H1 (cell line): ENCODE data around the gene ATP23. TPM values are rescaled to one million over a fixed set of nuclear protein-coding genes. Genes with fewer than 3 reads are reported as not detected.

Source experiments
- CTCF ChIA-PET: fragments of 300-600 bp; sonication (Branson Sonifier 250); formaldehyde crosslinking; loops from one replicate; lab custom pipeline; 2021; ENCODE audit not compliant: partially characterized antibody; lab: Charles Lee
- POLR2A ChIA-PET: fragments of 300-600 bp; sonication (Branson Sonifier 250); formaldehyde crosslinking; loops from one replicate; lab custom pipeline; 2021; ENCODE audit warnings: inconsistent platforms; ENCODE audit not compliant: partially characterized antibody; lab: Charles Lee
- DNase-seq, 2 experiments: peaks; one replicate each; pipeline versions ENCODE4 v3.0.0 to v3.0.0-alpha.2; 2010 to 2022; ENCODE audit warnings: low spot score in 2 of 2, low read depth in 1 of 2, mixed read lengths in 1 of 2
- FAIRE-seq: peaks from 2 replicates; lab custom pipeline; 2011; peaks lifted over from hg19 to GRCh38; lab: Jason Lieb, UNC
- H2AFZ ChIP-seq: 2 replicates; pipeline ENCODE4 v1.8.1; 2012; ENCODE audit warnings: low read length, inconsistent platforms
- H2AK5ac ChIP-seq: 2 replicates; pipeline ENCODE4 v1.6.1; 2013; ENCODE audit warnings: low read depth, low read length
- H2BK120ac ChIP-seq: replicated peaks from 2 replicates; pipeline ENCODE3; 2013; ENCODE audit warnings: low read depth, low read length, inconsistent platforms
- H2BK12ac ChIP-seq: 2 replicates; pipeline ENCODE4 v1.6.1; 2013; ENCODE audit warnings: low read depth, low read length
- H2BK15ac ChIP-seq: 2 replicates; pipeline ENCODE4 v1.6.1; 2013; ENCODE audit warnings: low read length
- H2BK20ac ChIP-seq: 2 replicates; pipeline ENCODE4 v1.6.1; 2013; ENCODE audit warnings: low read length
- H2BK5ac ChIP-seq: 2 replicates; pipeline ENCODE4 v1.6.1; 2013; ENCODE audit warnings: low read depth, low read length
- H3K14ac ChIP-seq: 2 replicates; pipeline ENCODE4 v1.6.1; 2013; ENCODE audit warnings: inconsistent platforms; ENCODE audit not compliant: insufficient read length
- H3K18ac ChIP-seq: 2 replicates; pipeline ENCODE4 v1.6.1; 2013; ENCODE audit warnings: low read length; ENCODE audit errors: extremely low read depth
- H3K23ac ChIP-seq: 2 replicates; pipeline ENCODE4 v1.6.1; 2013; ENCODE audit warnings: inconsistent platforms; ENCODE audit not compliant: insufficient read length
- H3K23me2 ChIP-seq: 2 replicates; pipeline ENCODE4 v1.6.1; 2013; ENCODE audit warnings: low read depth, low read length
- H3K27ac ChIP-seq: 2 replicates; pipeline ENCODE4 v1.6.1; 2011; ENCODE audit warnings: low read depth, low read length, inconsistent platforms
- H3K27me3 ChIP-seq, 4 experiments: replicated peaks in 1 of 4; 1 replicate in 1 of 4; 2 replicates in 3 of 4; pipeline versions ENCODE4 v1.6.1 to v1.8.1; 2011 to 2013; ENCODE audit warnings: low read length in 3 of 4, mild to moderate bottlenecking in 3 of 4, inconsistent platforms in 2 of 4, mixed read lengths in 2 of 4, moderate library complexity in 1 of 4; ENCODE audit not compliant: control insufficient read depth in 3 of 4, insufficient read depth in 3 of 4; ENCODE audit errors: extremely low read depth in 1 of 4
- H3K36me3 ChIP-seq, 4 experiments: 2 replicates each; pipeline versions ENCODE4 v1.6.1 to v1.8.1; 2011 to 2013; ENCODE audit warnings: mild to moderate bottlenecking in 4 of 4, low read length in 3 of 4, moderate library complexity in 2 of 4, control low read depth in 1 of 4, inconsistent platforms in 1 of 4; ENCODE audit not compliant: insufficient read depth in 4 of 4, control insufficient read depth in 2 of 4
- H3K4ac ChIP-seq: replicated peaks from 2 replicates; pipeline ENCODE3; 2013; ENCODE audit warnings: low read length, low read depth, mixed read lengths, inconsistent platforms; ENCODE audit not compliant: insufficient read length
- H3K4me1 ChIP-seq, 4 experiments: replicated peaks in 1 of 4; 1 replicate in 1 of 4; 2 replicates in 3 of 4; pipeline versions ENCODE4 v1.6.1 to v1.8.1; 2011 to 2013; ENCODE audit warnings: low read length in 3 of 4, inconsistent platforms in 2 of 4, mixed read lengths in 1 of 4; ENCODE audit not compliant: insufficient read depth in 4 of 4, control insufficient read depth in 3 of 4
- H3K4me2 ChIP-seq, 2 experiments: 2 replicates each; pipeline versions ENCODE4 v1.6.1 to v1.8.1; 2011 to 2013; ENCODE audit warnings: low read depth in 2 of 2, low read length in 2 of 2, control low read depth in 1 of 2, inconsistent platforms in 1 of 2, mild to moderate bottlenecking in 1 of 2; ENCODE audit not compliant: insufficient read depth in 1 of 2
- H3K4me3 ChIP-seq, 4 experiments: fragments of 200-600, 300-600 bp in 1 of 4; sonication (generic), shearing (Covaris generic), sonication (Bioruptor Twin) in 1 of 4; 2 replicates each; pipeline versions ENCODE4 v1.5.1 to v1.8.1; 2011 to 2016; ENCODE audit warnings: low read length in 4 of 4, low read depth in 3 of 4, control low read depth in 2 of 4, inconsistent platforms in 2 of 4, mild to moderate bottlenecking in 2 of 4, mixed read lengths in 1 of 4, moderate library complexity in 1 of 4; ENCODE audit not compliant: insufficient read depth in 2 of 4; ENCODE audit errors: extremely low read depth in 1 of 4
- H3K56ac ChIP-seq: replicated peaks from 2 replicates; pipeline ENCODE3; 2013; ENCODE audit warnings: low read depth, mild to moderate bottlenecking, mixed read lengths, low read length, inconsistent platforms; ENCODE audit not compliant: insufficient read length
- H3K79me1 ChIP-seq: 2 replicates; pipeline ENCODE4 v1.6.1; 2013; ENCODE audit warnings: low read depth, low read length, control low read depth
- H3K79me2 ChIP-seq, 2 experiments: 2 replicates each; pipeline versions ENCODE4 v1.6.1 to v1.8.1; 2012 to 2013; ENCODE audit warnings: low read length in 2 of 2, mild to moderate bottlenecking in 2 of 2, inconsistent platforms in 1 of 2; ENCODE audit not compliant: insufficient read depth in 2 of 2, control insufficient read depth in 1 of 2
- H3K9ac ChIP-seq, 4 experiments: replicated peaks in 1 of 4; 1 replicate in 1 of 4; 2 replicates in 3 of 4; pipeline versions ENCODE4 v1.6.1 to v1.8.1; 2011 to 2013; ENCODE audit warnings: low read depth in 3 of 4, low read length in 3 of 4, control low read depth in 2 of 4, mild to moderate bottlenecking in 2 of 4, moderate library complexity in 2 of 4, inconsistent platforms in 1 of 4; ENCODE audit errors: extremely low read depth in 1 of 4
- H3K9me3 ChIP-seq, 2 experiments: 2 replicates each; pipeline versions ENCODE4 v1.6.1 to v1.8.1; 2012 to 2013; ENCODE audit warnings: mild to moderate bottlenecking in 2 of 2, moderate library complexity in 2 of 2, control low read depth in 1 of 2, inconsistent platforms in 1 of 2, low read depth in 1 of 2, low read length in 1 of 2, mixed read lengths in 1 of 2; ENCODE audit not compliant: insufficient read depth in 2 of 2
- H4K20me1 ChIP-seq, 2 experiments: replicated peaks in 1 of 2; 2 replicates each; pipeline versions ENCODE3 to v1.8.1; 2011 to 2013; ENCODE audit warnings: inconsistent platforms in 2 of 2, low read length in 2 of 2, mild to moderate bottlenecking in 1 of 2; ENCODE audit not compliant: insufficient read depth in 2 of 2, control insufficient read depth in 1 of 2
- H4K5ac ChIP-seq: 2 replicates; pipeline ENCODE4 v1.6.1; 2013; ENCODE audit warnings: low read length, low read depth, mixed read lengths, inconsistent platforms; ENCODE audit not compliant: insufficient read length
- H4K8ac ChIP-seq: 2 replicates; pipeline ENCODE4 v1.8.0; 2013; ENCODE audit warnings: mild to moderate bottlenecking, moderate library complexity, low read length, inconsistent platforms; ENCODE audit not compliant: insufficient read depth; ENCODE audit errors: extremely low read depth
- H4K91ac ChIP-seq: replicated peaks from 2 replicates; pipeline ENCODE3; 2013; ENCODE audit warnings: low read length, mixed read lengths, inconsistent platforms; ENCODE audit not compliant: insufficient read length
- WGBS, 2 experiments: shearing (Covaris generic) in 1 of 2; methylation state at CpG; one replicate each; pipeline versions ENCODE4 v1.1.6 to v1.1.7; 2013 to 2015; ENCODE audit warnings: low lambda C conversion rate in 2 of 2, mixed read lengths in 2 of 2, inconsistent platforms in 1 of 2, low coverage in 1 of 2, missing lambda C conversion rate in 1 of 2; ENCODE audit not compliant: insufficient replicate concordance in 2 of 2, insufficient coverage in 1 of 2, insufficient read length in 1 of 2; ENCODE audit errors: extremely low coverage in 1 of 2, missing lambda C conversion rate in 1 of 2; 5-methylcytosine and 5-hydroxymethylcytosine counted together
- polyA plus RNA-seq, 7 experiments: library from polyadenylated mRNA; depleted of rRNA in 3 of 7; stranded (reverse) in 5 of 7; unstranded in 2 of 7; fragments of >200 nt in 5 of 7; fragments of 200-250 nt in 2 of 7; gene quantifications; 1 replicate in 5 of 7; 2 replicates in 1 of 7; 4 replicates in 1 of 7; pipeline versions ENCODE4 v1.2.1 to v1.2.3, GENCODE V29; 2011 to 2013; ENCODE audit warnings: missing spikeins in 2 of 7, mixed read lengths in 2 of 7
- total RNA-seq: library from RNA; stranded (reverse); fragmentation: NEBNext Ultra II Directional; extraction: Animal tissue kit (Norgen Biotek cat#: 25700); gene quantifications from 2 replicates; pipeline ENCODE4 v1.2.1, GENCODE V29; 2021

ATP23 gene
- total and polyA plus RNA-seq, 2 of the 8 experiments (the other 6 are each of a cell fraction or from before 2014, with no cell fraction given) = 10.2 to 13.5 TPM

DNA sequence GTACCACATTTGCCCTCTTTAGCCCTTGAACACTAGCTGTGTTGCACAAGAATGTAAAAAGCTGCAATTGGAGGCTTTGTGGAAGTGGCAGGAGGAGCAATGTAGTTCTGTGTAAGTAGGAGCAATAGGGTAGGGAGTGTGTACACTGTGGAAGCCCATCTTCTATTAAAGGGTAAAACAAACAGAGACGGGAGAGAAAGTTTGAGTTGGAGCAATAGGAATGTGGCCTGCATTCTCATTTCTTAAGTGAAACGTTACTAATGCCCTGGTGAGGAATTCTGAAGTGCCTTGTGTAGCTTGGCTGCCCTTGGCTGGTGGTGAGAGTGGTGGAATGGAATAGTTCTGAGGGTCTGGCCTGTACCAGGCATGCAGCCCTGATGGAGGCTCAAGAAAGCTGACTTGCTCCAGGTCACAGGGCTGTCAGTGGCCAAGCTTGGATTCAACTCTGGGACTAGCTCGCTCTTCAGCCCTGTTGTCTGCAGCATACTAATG lies 38.8 kb upstream of the ATP23 start:
- DNase-seq = no peak
- H4K20me1 ChIP-seq = no peaks in the 10 kb centered on the region
- no peak overlapping the region for H2AK5ac ChIP-seq
- peaks cover under 1% of the 10 kb centered on the region in 4 experiments; a peak in 2 of 7 replicates for H3K4me1 ChIP-seq
- no peak overlapping the region for H3K4ac ChIP-seq
- H3K23me2 ChIP-seq = no peaks in the 10 kb centered on the region; the same call in 1 of the 2 replicates
- no peak overlapping the region for H3K4me3 ChIP-seq
- no peak overlapping the region for H3K9ac ChIP-seq
- FAIRE-seq = no peak
- H3K9me3 ChIP-seq = no peaks in the 10 kb centered on the region
- no peak overlapping the region for H3K14ac ChIP-seq
- H3K27ac ChIP-seq = no peak overlapping the region
- H2BK120ac ChIP-seq = no peak overlapping the region
- H2BK20ac ChIP-seq = no peak overlapping the region
- H3K27me3 ChIP-seq = peaks cover 0 to 5% (median 4%) of the 10 kb centered on the region in 4 experiments; a peak in 4 of 7 replicates
- no peaks in the 10 kb centered on the region for H3K79me1 ChIP-seq
- H2AFZ ChIP-seq = no peak overlapping the region
- no peaks in the 10 kb centered on the region for H3K36me3 ChIP-seq
- H3K79me2 ChIP-seq = no peaks in the 10 kb centered on the region
- CTCF ChIA-PET = interaction anchor here (0.7 to 10.7 kb wide), 16 partner anchors 13 to 274 kb away, joined by 3 to 181 read pairs (median 6); partner anchors contain the start of gene AVIL
- no peak overlapping the region for H2BK15ac ChIP-seq
- H3K56ac ChIP-seq = no peak overlapping the region
- H3K18ac ChIP-seq = no peak overlapping the region
- H2BK5ac ChIP-seq = no peak overlapping the region
- 87% methylated on average over 3 of the region's 3 CpGs; no CpG with 5 or more reads in 1 of the 2 experiments for WGBS, 2 experiments
- no peak overlapping the region for H4K8ac ChIP-seq
- H3K23ac ChIP-seq = no peak overlapping the region
- H2BK12ac ChIP-seq = no peak overlapping the region
- H4K91ac ChIP-seq = peak overlapping the region; percentile 28
- H3K4me2 ChIP-seq = no peak overlapping the region
- H4K5ac ChIP-seq = no peak overlapping the region
- POLR2A ChIA-PET = interaction anchor here (1.1 to 3.8 kb wide), 4 partner anchors 56 to 66 kb away, joined by 3 to 18 read pairs (median 4); partner anchors contain the start of gene CTDSP2
